ENCODE data around the gene SLC23A2. TPM values are rescaled to one million over a fixed set of nuclear protein-coding genes. Genes with fewer than 3 reads are reported as not detected.
A peak's percentile ranks its signal among the peaks of the same experiment; 100 is the strongest.
"Not testable (repeated sequence)": the region's sequence is repeated elsewhere in the genome, so short reads cannot be mapped to it uniquely, and the experiment has no call there.

Gene SLC23A2
- total and polyA plus RNA-seq, 12 donors: 51.0 to 294 (median 145) TPM

GRCh38 chr20:4924446-4924845, 76.9 kb downstream of the SLC23A2 start:
- Histone ChIP-seq H3K27ac (peak overlapping the region in 4 of 5 donors; percentile 36 to 90 (median 76)), H3K36me3 (replicated peaks in 1 of 2) (no peaks in the 10 kb centered on the region), H3K4me3 (no peak overlapping the region), H3K27me3 (no peaks in the 10 kb centered on the region), H3K9me3 (replicated peaks in 1 of 3) (no peaks in the 10 kb centered on the region), H3K4me1 (replicated peaks in 1 of 2) (peaks cover 34 to 62% of the 10 kb centered on the region in 2 donors)
- TF ChIP-seq CTCF (IDR thresholded peaks at IDR 0.05) (no peak), POLR2A (IDR thresholded peaks at IDR 0.05) (no peak)
- WGBS, 4 donors: 81 to 100% (median 86%) methylated on average over 2 of the region's 2 CpGs
- no peak for DNase-seq
- intact Hi-C loops (cut with DNase I): no loop called here

GRCh38 chr20:4924032-4924431, 77.3 kb downstream of the SLC23A2 start:
- Histone ChIP-seq H3K27me3 (no peaks in the 10 kb centered on the region), H3K4me1 (replicated peaks in 1 of 2) (peaks cover 39 to 66% of the 10 kb centered on the region in 2 donors), H3K9me3 (replicated peaks in 1 of 3) (no peaks in the 10 kb centered on the region), H3K4me3 (no peak overlapping the region), H3K27ac (peak overlapping the region in 4 of 5 donors; percentile 36 to 90 (median 76)), H3K36me3 (replicated peaks in 1 of 2) (no peaks in the 10 kb centered on the region)
- 77 to 82% (median 79%) methylated on average over 6 of the region's 6 CpGs for whole genome bisulfite sequencing, 4 donors
- DNase-seq: no peak
- TF ChIP-seq CTCF (IDR thresholded peaks at IDR 0.05): no peak
- no peak for TF ChIP-seq POLR2A (IDR thresholded peaks at IDR 0.05)
- intact Hi-C loops (cut with DNase I): no loop called here

GRCh38 chr20:4922186-4922585, 79.1 kb downstream of the SLC23A2 start:
- TF ChIP-seq POLR2A (IDR thresholded peaks at IDR 0.05): no peak
- no peak for TF ChIP-seq CTCF (IDR thresholded peaks at IDR 0.05)
- Histone ChIP-seq H3K4me1 (replicated peaks in 1 of 2) (peaks cover 50 to 81% of the 10 kb centered on the region in 2 donors), H3K4me3 (no peak overlapping the region), H3K27me3 (no peaks in the 10 kb centered on the region), H3K27ac (peak overlapping the region in 3 of 5 donors; percentile 52 to 53 (median 53)), H3K36me3 (replicated peaks in 1 of 2) (no peaks in the 10 kb centered on the region), H3K9me3 (replicated peaks in 1 of 3) (no peaks in the 10 kb centered on the region)
- intact Hi-C loops (cut with DNase I): no loop called here
- DNase-seq: peak in 1 of 7 donors; percentile 52
- 69 to 79% (median 74%) methylated on average over 4 of the region's 4 CpGs for WGBS, 4 donors

- H3K36me3 ChIP-seq (replicated peaks in 1 of 2); DNase-seq; H3K27me3 ChIP-seq; intact Hi-C loops (cut with DNase I); H3K9me3 ChIP-seq (replicated peaks in 1 of 3); H3K4me3 ChIP-seq: not testable (repeated sequence)
- WGBS, 4 donors: 29 to 46% (median 43%) methylated on average over 2 of the region's 2 CpGs
- H3K27ac ChIP-seq: peak overlapping the region in 3 of 5 donors; percentile 52 to 71 (median 53)
- peaks cover 51 to 81% of the 10 kb centered on the region in 2 donors for H3K4me1 ChIP-seq (replicated peaks in 1 of 2)
Measured at GRCh38 chr20:4921271-4921670, 80.0 kb downstream of the SLC23A2 start.

GRCh38 chr20:4920655-4921054, 80.7 kb downstream of the SLC23A2 start:
- WGBS, 4 donors: 64 to 82% (median 70%) methylated on average over 2 to 3 of the region's 3 CpGs
- peak overlapping the region in 3 of 5 donors; percentile 52 to 71 (median 53) for H3K27ac ChIP-seq
- no peaks in the 10 kb centered on the region for H3K36me3 ChIP-seq (replicated peaks in 1 of 2)
- H3K4me1 ChIP-seq (replicated peaks in 1 of 2): peaks cover 46 to 81% of the 10 kb centered on the region in 2 donors
- TF ChIP-seq POLR2A (IDR thresholded peaks at IDR 0.05) (no peak), CTCF (IDR thresholded peaks at IDR 0.05) (no peak)
- no peak for DNase-seq
- intact Hi-C loops (cut with DNase I): no loop called here
- H3K27me3 ChIP-seq: no peaks in the 10 kb centered on the region
- H3K9me3 ChIP-seq (replicated peaks in 1 of 3): no peaks in the 10 kb centered on the region
- no peak overlapping the region for H3K4me3 ChIP-seq
